ENCODE data around the gene NEFH.

The NEFH gene

GRCh38 chr22:29485448-29485847, 5.4 kb downstream of the NEFH start:
- TF ChIP-seq TEAD4 (IDR thresholded peaks at IDR 0.05) (no peak), RAD21 (IDR thresholded peaks at IDR 0.05; ENCODE audit: low read depth) (no peak)

- TF ChIP-seq FOXM1 (IDR thresholded peaks at IDR 0.05; ENCODE audit: borderline replicate concordance, low read depth) (no peak), CREB1 (IDR thresholded peaks at IDR 0.05; ENCODE audit: low read depth) (no peak), RAD21 (IDR thresholded peaks at IDR 0.05; ENCODE audit: low read depth) (no peak), REST (IDR thresholded peaks at IDR 0.05; ENCODE audit: low read depth) (no peak)
Measured at GRCh38 chr22:29487426-29487986, 7.5 kb downstream of the NEFH start.

GRCh38 chr22:29491012-29491411, 11.0 kb downstream of the NEFH start:
- no peak for TF ChIP-seq RAD21 (IDR thresholded peaks at IDR 0.05; ENCODE audit: low read depth)
- no peak for TF ChIP-seq MAX (IDR thresholded peaks at IDR 0.05)
- TF ChIP-seq ZBTB7A (IDR thresholded peaks at IDR 0.05; ENCODE audit: low read depth): no peak
- no peak for TF ChIP-seq EGR1 (IDR thresholded peaks at IDR 0.05)
- TF ChIP-seq USF1 (IDR thresholded peaks at IDR 0.05): no peak
- TF ChIP-seq REST (IDR thresholded peaks at IDR 0.05; ENCODE audit: low read depth): no peak
- TF ChIP-seq NFIC (IDR thresholded peaks at IDR 0.05): no peak
- no peak for TF ChIP-seq CEBPB (IDR thresholded peaks at IDR 0.05)
- no peak for TF ChIP-seq TAF1 (IDR thresholded peaks at IDR 0.05; ENCODE audit: low read depth)
- no peak for TF ChIP-seq EP300 (IDR thresholded peaks at IDR 0.05; ENCODE audit: borderline replicate concordance)
- TF ChIP-seq TEAD4 (IDR thresholded peaks at IDR 0.05): no peak
- TF ChIP-seq FOXM1 (IDR thresholded peaks at IDR 0.05; ENCODE audit: borderline replicate concordance, low read depth): no peak
- no peak for TF ChIP-seq CREB1 (IDR thresholded peaks at IDR 0.05; ENCODE audit: low read depth)
- no peak for TF ChIP-seq YY1 (IDR thresholded peaks at IDR 0.05; ENCODE audit: low read depth)

GRCh38 chr22:29493636-29494035, 13.6 kb downstream of the NEFH start:
- TF ChIP-seq ZBTB7A (IDR thresholded peaks at IDR 0.05; ENCODE audit: low read depth) (no peak), YY1 (IDR thresholded peaks at IDR 0.05; ENCODE audit: low read depth) (no peak), REST (IDR thresholded peaks at IDR 0.05; ENCODE audit: low read depth) (no peak), RAD21 (IDR thresholded peaks at IDR 0.05; ENCODE audit: low read depth) (no peak)

- TF ChIP-seq RAD21 (IDR thresholded peaks at IDR 0.05; ENCODE audit: low read depth): no peak
- TF ChIP-seq YY1 (IDR thresholded peaks at IDR 0.05; ENCODE audit: low read depth): no peak
- no peak for TF ChIP-seq NFIC (IDR thresholded peaks at IDR 0.05)
- TF ChIP-seq EP300 (IDR thresholded peaks at IDR 0.05; ENCODE audit: borderline replicate concordance): no peak
Measured at GRCh38 chr22:29499852-29500251, 19.8 kb downstream of the NEFH start.

- no peak for TF ChIP-seq MAX (IDR thresholded peaks at IDR 0.05)
- 0 out of 2 replicates have a peak, but pooled peaks have one; percentile 13 for TF ChIP-seq NFIC (IDR thresholded peaks at IDR 0.05)
Measured at GRCh38 chr22:29503811-29504372, 23.9 kb downstream of the NEFH start.
